K562 (cell line): ENCODE data around the gene MOB1A. TPM values are rescaled to one million over a fixed set of nuclear protein-coding genes. Genes with fewer than 3 reads are reported as not detected.

Source experiments
- ARID1B ChIP-seq: fragments of 450-650 bp; IDR thresholded peaks from 2 replicates; pipeline ENCODE4 v1.6.1; 2016; ENCODE audit warnings: antibody characterized with exemption, mild to moderate bottlenecking, inconsistent platforms
- CBX2 ChIP-seq: fragments of 200-600 bp; sonication (generic); IDR thresholded peaks from one replicate; pipeline ENCODE4 v1.6.1; 2012; ENCODE audit warnings: mild to moderate bottlenecking, low read length, inconsistent platforms; ENCODE audit not compliant: insufficient read depth, poor library complexity, severe bottlenecking
- CREM ChIP-seq: IDR thresholded peaks from 2 replicates; pipeline ENCODE4 v1.6.1; 2014; ENCODE audit warnings: antibody characterized with exemption, low read depth
- GATA2 ChIP-seq: sonication (generic); formaldehyde crosslinking; IDR thresholded peaks from 2 replicates; pipeline ENCODE4 v1.4.0; 2020; ENCODE audit warnings: mild to moderate bottlenecking, missing genetic modification reagents
- HDAC2 ChIP-seq: fragments of 450-650 bp; IDR thresholded peaks from 2 replicates; pipeline ENCODE4 v1.6.1; 2016; ENCODE audit warnings: mild to moderate bottlenecking
- HMG20A ChIP-seq: fragments of 450-650 bp; formaldehyde crosslinking; conservative IDR thresholded peaks from 2 replicates; pipeline ENCODE4 v1.4.0; 2020; ENCODE audit warnings: mild to moderate bottlenecking, mixed read lengths
- KHSRP ChIP-seq: fragments of 450-650 bp; IDR thresholded peaks from 2 replicates; pipeline ENCODE4 v1.6.1; 2017
- MEIS2 ChIP-seq: fragments of 450-650 bp; IDR thresholded peaks from 2 replicates; pipeline ENCODE4 v1.6.1; 2014; ENCODE audit warnings: mild to moderate bottlenecking; ENCODE audit not compliant: partially characterized antibody
- SOX6 ChIP-seq: fragments of 450-650 bp; IDR thresholded peaks from 2 replicates; pipeline ENCODE4 v1.6.1; 2014; ENCODE audit warnings: mild to moderate bottlenecking
- ZFX ChIP-seq: sonication (generic); formaldehyde crosslinking; IDR thresholded peaks from 2 replicates; pipeline ENCODE4 v1.8.0; 2022; ENCODE audit warnings: mild to moderate bottlenecking, missing genetic modification reagents, moderate library complexity
- ZNF584 ChIP-seq: fragments of 200-800 bp; sonication (Bioruptor generic); IDR thresholded peaks from 2 replicates; pipeline ENCODE4 v1.6.1; 2016; ENCODE audit warnings: low read depth, mild to moderate bottlenecking, missing genetic modification characterization, missing compliant biosample characterization
- polyA plus RNA-seq, 8 experiments: library from polyadenylated mRNA; depleted of rRNA in 4 of 8; stranded (reverse) in 5 of 8; unstranded in 3 of 8; fragments of >200 nt; fragmentation: Nextera tagmentation in 2 of 8; fragmentation: Illumina TruSeq in 1 of 8; extraction: Ambion mirVana in 2 of 8; extraction: Trizol in 1 of 8; gene quantifications; 2 replicates each; pipeline versions ENCODE4 v1.2.1 to v1.2.3, GENCODE V29; 2011 to 2014; ENCODE audit warnings: inconsistent platforms in 1 of 8, missing spikeins in 1 of 8
- total RNA-seq, 7 experiments: library from RNA; depleted of rRNA in 6 of 7; stranded (reverse); fragments of >200 nt in 6 of 7; fragmentation: Illumina TruSeq in 2 of 7; extraction: Trizol in 2 of 7; gene quantifications; 2 replicates each; pipeline versions ENCODE4 v1.2.1 to v1.2.3, GENCODE V29; 2011 to 2021; ENCODE audit warnings: low replicate concordance in 1 of 7
- TF ChIP-seq, protein P1 (sequence below): fragments of 250-450 bp; sonication (Bioruptor Pico); IDR thresholded peaks from 2 replicates; pipeline ENCODE4 v1.8.0; 2021; ENCODE audit warnings: moderate library complexity, mild to moderate bottlenecking, inconsistent platforms
- TF ChIP-seq, protein P2 (sequence below), 2 experiments: fragments of 450-650 bp in 1 of 2; sonication (generic) in 1 of 2; formaldehyde crosslinking in 1 of 2; IDR thresholded peaks; 2 replicates each; pipeline versions ENCODE4 v1.7.1 to v1.9.0; 2016 to 2022; ENCODE audit warnings: inconsistent platforms in 1 of 2, mild to moderate bottlenecking in 1 of 2, missing genetic modification reagents in 1 of 2
- TF ChIP-seq, protein P3 (sequence below): fragments of 450-650 bp; formaldehyde crosslinking; IDR thresholded peaks from 2 replicates; pipeline ENCODE4 v1.4.0; 2022; ENCODE audit warnings: missing genetic modification characterization
- TF ChIP-seq, protein P4 (sequence below): fragments of 250-450 bp; sonication (Bioruptor Pico); IDR thresholded peaks from 2 replicates; pipeline ENCODE4 v1.4.0; 2020; ENCODE audit warnings: borderline replicate concordance

MOB1A gene
- total and polyA plus RNA-seq, 9 of the 15 experiments (the other 6 are each of a cell fraction or from before 2014, with no cell fraction given): 24.8 to 100 (median 60.2) TPM

DNA sequence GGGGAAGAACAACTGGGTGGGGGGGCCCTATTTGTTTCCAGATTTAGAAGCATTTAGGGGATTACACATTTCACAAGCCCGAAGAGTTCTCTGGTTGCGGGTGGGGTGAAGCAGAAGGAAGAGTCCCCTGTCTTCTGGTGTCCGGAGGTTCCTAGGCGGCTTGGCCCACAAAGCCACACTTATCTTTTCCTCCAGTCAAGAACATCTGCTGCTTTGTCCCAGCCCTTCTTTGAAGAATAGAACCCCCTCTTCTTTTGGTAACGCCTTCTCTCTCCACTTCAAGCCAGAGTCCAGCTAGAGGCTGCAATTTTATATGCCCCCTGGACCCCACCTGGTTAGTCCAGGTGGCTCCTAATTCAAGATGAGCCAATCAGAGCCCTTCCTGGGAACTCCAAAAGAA lies 46.8 kb downstream of the MOB1A start (continued):
- TF ChIP-seq, protein P1, sequence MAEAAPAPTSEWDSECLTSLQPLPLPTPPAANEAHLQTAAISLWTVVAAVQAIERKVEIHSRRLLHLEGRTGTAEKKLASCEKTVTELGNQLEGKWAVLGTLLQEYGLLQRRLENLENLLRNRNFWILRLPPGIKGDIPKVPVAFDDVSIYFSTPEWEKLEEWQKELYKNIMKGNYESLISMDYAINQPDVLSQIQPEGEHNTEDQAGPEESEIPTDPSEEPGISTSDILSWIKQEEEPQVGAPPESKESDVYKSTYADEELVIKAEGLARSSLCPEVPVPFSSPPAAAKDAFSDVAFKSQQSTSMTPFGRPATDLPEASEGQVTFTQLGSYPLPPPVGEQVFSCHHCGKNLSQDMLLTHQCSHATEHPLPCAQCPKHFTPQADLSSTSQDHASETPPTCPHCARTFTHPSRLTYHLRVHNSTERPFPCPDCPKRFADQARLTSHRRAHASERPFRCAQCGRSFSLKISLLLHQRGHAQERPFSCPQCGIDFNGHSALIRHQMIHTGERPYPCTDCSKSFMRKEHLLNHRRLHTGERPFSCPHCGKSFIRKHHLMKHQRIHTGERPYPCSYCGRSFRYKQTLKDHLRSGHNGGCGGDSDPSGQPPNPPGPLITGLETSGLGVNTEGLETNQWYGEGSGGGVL (CRISPR knock-in tag): no peak
- TF ChIP-seq ARID1B (peak; percentile 85), ZFX (CRISPR knock-in tag) (no peak), CBX2 (no peak), ZNF584 (CRISPR knock-in tag) (no peak), GATA2 (CRISPR knock-in tag) (peak; percentile 47; the same call in 1 of the 2 replicates), MEIS2 (no peak), HDAC2 (peak; percentile 48; the same call in 1 of the 2 replicates), HMG20A (CRISPR knock-in tag) (no peak), CREM (0 out of 2 replicates have a peak, but pooled peaks have one; percentile 17), SOX6 (peak; percentile 65), KHSRP (no peak)
- TF ChIP-seq, protein P2, sequence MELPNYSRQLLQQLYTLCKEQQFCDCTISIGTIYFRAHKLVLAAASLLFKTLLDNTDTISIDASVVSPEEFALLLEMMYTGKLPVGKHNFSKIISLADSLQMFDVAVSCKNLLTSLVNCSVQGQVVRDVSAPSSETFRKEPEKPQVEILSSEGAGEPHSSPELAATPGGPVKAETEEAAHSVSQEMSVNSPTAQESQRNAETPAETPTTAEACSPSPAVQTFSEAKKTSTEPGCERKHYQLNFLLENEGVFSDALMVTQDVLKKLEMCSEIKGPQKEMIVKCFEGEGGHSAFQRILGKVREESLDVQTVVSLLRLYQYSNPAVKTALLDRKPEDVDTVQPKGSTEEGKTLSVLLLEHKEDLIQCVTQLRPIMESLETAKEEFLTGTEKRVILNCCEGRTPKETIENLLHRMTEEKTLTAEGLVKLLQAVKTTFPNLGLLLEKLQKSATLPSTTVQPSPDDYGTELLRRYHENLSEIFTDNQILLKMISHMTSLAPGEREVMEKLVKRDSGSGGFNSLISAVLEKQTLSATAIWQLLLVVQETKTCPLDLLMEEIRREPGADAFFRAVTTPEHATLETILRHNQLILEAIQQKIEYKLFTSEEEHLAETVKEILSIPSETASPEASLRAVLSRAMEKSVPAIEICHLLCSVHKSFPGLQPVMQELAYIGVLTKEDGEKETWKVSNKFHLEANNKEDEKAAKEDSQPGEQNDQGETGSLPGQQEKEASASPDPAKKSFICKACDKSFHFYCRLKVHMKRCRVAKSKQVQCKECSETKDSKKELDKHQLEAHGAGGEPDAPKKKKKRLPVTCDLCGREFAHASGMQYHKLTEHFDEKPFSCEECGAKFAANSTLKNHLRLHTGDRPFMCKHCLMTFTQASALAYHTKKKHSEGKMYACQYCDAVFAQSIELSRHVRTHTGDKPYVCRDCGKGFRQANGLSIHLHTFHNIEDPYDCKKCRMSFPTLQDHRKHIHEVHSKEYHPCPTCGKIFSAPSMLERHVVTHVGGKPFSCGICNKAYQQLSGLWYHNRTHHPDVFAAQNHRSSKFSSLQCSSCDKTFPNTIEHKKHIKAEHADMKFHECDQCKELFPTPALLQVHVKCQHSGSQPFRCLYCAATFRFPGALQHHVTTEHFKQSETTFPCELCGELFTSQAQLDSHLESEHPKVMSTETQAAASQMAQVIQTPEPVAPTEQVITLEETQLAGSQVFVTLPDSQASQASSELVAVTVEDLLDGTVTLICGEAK (IDR thresholded peaks at IDR 0.05): no peak
- TF ChIP-seq, protein P2 (CRISPR knock-in tag; IDR thresholded peaks at IDR 0.05): no peak
- TF ChIP-seq, protein P3, sequence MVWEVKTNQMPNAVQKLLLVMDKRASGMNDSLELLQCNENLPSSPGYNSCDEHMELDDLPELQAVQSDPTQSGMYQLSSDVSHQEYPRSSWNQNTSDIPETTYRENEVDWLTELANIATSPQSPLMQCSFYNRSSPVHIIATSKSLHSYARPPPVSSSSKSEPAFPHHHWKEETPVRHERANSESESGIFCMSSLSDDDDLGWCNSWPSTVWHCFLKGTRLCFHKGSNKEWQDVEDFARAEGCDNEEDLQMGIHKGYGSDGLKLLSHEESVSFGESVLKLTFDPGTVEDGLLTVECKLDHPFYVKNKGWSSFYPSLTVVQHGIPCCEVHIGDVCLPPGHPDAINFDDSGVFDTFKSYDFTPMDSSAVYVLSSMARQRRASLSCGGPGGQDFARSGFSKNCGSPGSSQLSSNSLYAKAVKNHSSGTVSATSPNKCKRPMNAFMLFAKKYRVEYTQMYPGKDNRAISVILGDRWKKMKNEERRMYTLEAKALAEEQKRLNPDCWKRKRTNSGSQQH (CRISPR knock-in tag): no peak
- TF ChIP-seq, protein P4, sequence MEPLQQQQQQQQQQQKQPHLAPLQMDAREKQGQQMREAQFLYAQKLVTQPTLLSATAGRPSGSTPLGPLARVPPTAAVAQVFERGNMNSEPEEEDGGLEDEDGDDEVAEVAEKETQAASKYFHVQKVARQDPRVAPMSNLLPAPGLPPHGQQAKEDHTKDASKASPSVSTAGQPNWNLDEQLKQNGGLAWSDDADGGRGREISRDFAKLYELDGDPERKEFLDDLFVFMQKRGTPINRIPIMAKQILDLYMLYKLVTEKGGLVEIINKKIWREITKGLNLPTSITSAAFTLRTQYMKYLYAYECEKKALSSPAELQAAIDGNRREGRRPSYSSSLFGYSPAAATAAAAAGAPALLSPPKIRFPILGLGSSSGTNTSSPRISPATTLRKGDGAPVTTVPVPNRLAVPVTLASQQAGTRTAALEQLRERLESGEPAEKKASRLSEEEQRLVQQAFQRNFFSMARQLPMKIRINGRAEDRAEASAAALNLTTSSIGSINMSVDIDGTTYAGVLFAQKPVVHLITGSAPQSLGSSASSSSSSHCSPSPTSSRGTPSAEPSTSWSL (CRISPR knock-in tag): no peak
